Ishikawa (cell line): ENCODE results near the gene CCDC97.

Experiments
- CREB1 ChIP-seq: IDR thresholded peaks from 2 replicates; pipeline ENCODE4 v1.6.1; 2012; ENCODE audit warnings: low read depth
- EGR1 ChIP-seq: IDR thresholded peaks from 2 replicates; pipeline ENCODE4 v1.6.1; 2012
- EP300 ChIP-seq: IDR thresholded peaks from 2 replicates; pipeline ENCODE4 v1.6.1; 2012; ENCODE audit warnings: borderline replicate concordance
- FOXM1 ChIP-seq: IDR thresholded peaks from 2 replicates; pipeline ENCODE4 v1.6.1; 2012; ENCODE audit warnings: low read depth, borderline replicate concordance
- REST ChIP-seq: IDR thresholded peaks from 2 replicates; pipeline ENCODE4 v1.6.1; 2012; ENCODE audit warnings: low read depth, mild to moderate bottlenecking
- TAF1 ChIP-seq: IDR thresholded peaks from 2 replicates; pipeline ENCODE4 v1.6.1; 2012; ENCODE audit warnings: low read depth, mild to moderate bottlenecking

- TF ChIP-seq REST: no peak
- no peak for TF ChIP-seq EGR1
- TF ChIP-seq FOXM1: no peak
- no peak for TF ChIP-seq EP300
- no peak for TF ChIP-seq CREB1
- no peak for TF ChIP-seq TAF1
These were observed 54.8 kb downstream of the CCDC97 start for GRCh38 chr19:41364524-41365391.
